IPS-15b (cell line): ENCODE results near the gene RNF217.
A peak's percentile ranks its signal among the peaks of the same experiment; 100 is the strongest.

Experiments
- H3K27me3 ChIP-seq: one replicate; pipeline ENCODE4 v1.6.1; 2013; ENCODE audit warnings: low read length; ENCODE audit not compliant: control insufficient read depth, insufficient read depth
- H3K36me3 ChIP-seq: one replicate; pipeline ENCODE4 v1.6.1; 2013; ENCODE audit warnings: low read length; ENCODE audit not compliant: control insufficient read depth, insufficient read depth
- H3K4me1 ChIP-seq: one replicate; pipeline ENCODE4 v1.6.1; 2013; ENCODE audit warnings: mild to moderate bottlenecking, low read length; ENCODE audit not compliant: control insufficient read depth, insufficient read depth
- H3K4me3 ChIP-seq: one replicate; pipeline ENCODE4 v1.5.1; 2013; ENCODE audit warnings: low read depth, low read length
- H3K9ac ChIP-seq: one replicate; pipeline ENCODE4 v1.6.1; 2013; ENCODE audit warnings: low read depth, mild to moderate bottlenecking, low read length
- H3K9me3 ChIP-seq: one replicate; pipeline ENCODE4 v1.6.1; 2013; ENCODE audit warnings: mild to moderate bottlenecking, low read length; ENCODE audit not compliant: control insufficient read depth, insufficient read depth

The RNF217 gene

DNA sequence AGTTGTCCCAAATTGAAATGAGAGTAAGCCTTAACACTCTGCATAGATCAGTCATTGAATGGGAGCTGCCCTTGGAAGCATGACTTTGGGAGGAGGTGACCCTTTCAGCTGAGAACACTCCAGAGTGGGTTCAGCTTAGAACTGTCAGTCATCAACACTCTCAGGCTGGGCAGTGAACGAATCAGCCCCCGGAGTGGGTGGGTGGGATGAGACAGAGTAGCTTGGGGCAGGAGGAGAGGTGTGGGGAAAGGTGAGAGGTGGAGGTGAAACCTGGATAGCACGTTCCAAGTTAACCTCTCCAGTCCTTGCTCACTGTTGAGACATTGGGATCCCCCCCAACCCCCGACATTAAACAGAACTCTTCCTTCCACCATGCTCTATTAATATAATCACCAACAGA is 136.0 kb downstream of the RNF217 start:
- Histone ChIP-seq H3K4me1 (peaks cover 3% of the 10 kb centered on the region), H3K36me3 (no peaks in the 10 kb centered on the region), H3K4me3 (no peak overlapping the region), H3K9ac (no peak overlapping the region), H3K27me3 (no peaks in the 10 kb centered on the region), H3K9me3 (no peaks in the 10 kb centered on the region)

DNA sequence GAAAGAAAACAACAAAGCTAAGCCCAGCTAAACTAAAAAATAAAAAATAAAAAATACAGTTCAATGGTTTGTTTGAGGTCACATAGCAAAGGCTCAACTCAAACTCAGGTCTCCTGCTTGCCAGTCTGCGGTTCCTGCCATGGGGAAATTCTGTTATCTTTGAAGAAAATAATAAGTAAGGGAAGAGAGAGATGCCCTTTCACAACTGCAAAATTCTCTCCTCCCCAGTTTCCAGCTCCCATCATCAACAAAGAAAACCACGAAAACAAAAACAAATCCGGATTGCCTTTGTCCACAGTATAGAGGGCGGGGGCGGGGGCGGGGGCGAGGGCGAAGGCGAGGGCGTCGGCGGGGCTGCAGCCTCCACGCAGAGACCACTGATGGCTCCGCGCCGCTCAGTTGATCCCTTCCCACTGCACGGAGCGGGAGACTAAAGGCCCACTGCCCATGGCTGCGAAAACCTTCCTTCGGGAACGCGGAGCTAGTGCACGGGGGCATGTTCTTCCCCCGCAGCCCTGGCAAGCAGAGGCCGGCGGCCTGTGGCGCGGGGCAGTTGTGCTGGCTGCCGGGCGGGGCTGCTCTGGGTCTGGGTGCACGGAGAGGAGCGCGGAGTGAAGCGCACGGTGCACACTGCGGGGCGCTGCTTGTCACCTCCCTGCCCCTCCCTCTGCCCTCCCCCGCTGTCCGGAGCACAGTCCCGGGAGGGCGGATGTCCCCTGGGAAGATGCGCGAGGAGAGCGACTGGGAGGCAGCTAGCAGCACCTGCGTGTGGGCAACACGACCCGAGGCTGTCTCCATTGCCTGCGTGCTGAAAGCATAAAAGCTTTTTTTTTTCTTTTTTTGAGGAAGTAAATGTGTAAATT is 137.2 kb downstream of the RNF217 start:
- Histone ChIP-seq H3K36me3 (no peaks in the 10 kb centered on the region), H3K9ac (peak overlapping the region; percentile 28), H3K4me1 (peaks cover 9% of the 10 kb centered on the region), H3K9me3 (no peaks in the 10 kb centered on the region), H3K4me3 (peak overlapping the region; percentile 72), H3K27me3 (no peaks in the 10 kb centered on the region)

DNA sequence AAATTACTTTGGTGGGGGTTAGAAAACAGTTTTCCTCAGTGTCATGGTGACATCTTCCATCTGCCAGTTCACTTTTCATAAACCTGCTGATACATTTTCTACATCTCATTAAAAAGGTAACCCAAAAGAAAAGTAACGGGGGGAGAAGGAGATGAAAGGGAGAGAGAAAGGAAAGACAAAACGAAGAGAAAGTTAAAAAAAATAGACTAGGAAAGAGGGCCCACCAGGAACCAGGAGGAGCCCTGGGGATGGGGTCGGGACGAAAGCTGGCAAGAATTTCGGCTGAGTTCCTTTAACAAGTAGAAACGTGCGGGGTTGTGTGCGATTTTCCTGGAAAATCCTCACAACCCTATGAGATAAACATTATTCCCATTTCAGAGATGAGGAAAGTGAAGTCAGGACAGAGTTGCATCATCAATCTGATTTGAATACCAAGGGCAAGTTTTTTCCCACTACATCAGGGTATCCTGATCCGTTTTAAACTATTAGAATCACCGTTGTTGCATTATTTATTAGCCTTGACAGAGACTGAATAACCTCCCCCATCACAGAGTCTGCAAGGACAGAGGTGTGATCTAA is 137.9 kb downstream of the RNF217 start:
- Histone ChIP-seq H3K36me3 (no peaks in the 10 kb centered on the region), H3K9ac (no peak overlapping the region), H3K9me3 (no peaks in the 10 kb centered on the region), H3K4me1 (peaks cover 11% of the 10 kb centered on the region), H3K4me3 (peak overlapping the region; percentile 72), H3K27me3 (no peaks in the 10 kb centered on the region)

DNA sequence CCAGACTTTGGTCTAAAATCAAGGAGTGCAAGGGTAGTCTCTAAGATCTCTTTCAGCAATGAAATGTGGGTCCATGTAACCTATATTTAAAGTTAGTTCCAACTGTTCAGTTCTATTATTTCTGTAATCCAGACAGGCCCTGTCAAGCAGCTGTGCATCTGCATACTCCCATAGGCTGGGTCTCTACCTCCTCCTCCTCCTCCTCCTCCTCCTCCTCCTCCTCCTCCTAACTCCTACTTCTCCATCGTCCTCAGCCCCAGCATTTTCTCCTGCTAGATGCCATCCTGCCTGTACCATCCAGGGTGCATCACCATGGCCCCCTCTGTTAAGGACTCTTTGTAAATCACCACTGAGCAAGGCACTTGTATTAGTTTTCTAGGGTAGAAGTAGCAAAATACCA is 138.9 kb downstream of the RNF217 start:
- H3K9me3 ChIP-seq: no peaks in the 10 kb centered on the region
- H3K27me3 ChIP-seq: no peaks in the 10 kb centered on the region
- no peak overlapping the region for H3K9ac ChIP-seq
- no peak overlapping the region for H3K4me3 ChIP-seq
- H3K36me3 ChIP-seq: no peaks in the 10 kb centered on the region
- H3K4me1 ChIP-seq: peaks cover 11% of the 10 kb centered on the region

DNA sequence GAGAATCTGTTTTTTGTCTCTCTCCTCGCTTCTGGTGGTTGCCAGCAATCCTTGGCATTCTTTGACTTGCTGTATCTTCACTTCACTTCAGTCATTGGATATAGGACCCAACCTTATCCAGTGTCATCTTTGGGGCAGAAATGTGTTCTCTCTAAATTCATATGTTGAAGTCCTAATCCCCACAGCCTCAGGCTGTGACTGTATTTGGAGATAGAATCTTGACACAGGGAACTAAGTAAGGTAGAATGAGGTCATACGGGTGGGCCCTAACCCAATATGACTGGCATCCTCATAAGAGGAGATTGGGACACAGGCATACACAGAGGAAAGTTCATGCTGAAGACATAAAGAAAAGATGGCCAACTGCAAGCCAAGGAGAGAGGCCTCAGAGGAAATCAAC is 139.4 kb downstream of the RNF217 start:
- Histone ChIP-seq H3K27me3 (no peaks in the 10 kb centered on the region), H3K36me3 (no peaks in the 10 kb centered on the region), H3K9me3 (no peaks in the 10 kb centered on the region), H3K4me1 (peaks cover 11% of the 10 kb centered on the region), H3K4me3 (no peak overlapping the region), H3K9ac (no peak overlapping the region)

DNA sequence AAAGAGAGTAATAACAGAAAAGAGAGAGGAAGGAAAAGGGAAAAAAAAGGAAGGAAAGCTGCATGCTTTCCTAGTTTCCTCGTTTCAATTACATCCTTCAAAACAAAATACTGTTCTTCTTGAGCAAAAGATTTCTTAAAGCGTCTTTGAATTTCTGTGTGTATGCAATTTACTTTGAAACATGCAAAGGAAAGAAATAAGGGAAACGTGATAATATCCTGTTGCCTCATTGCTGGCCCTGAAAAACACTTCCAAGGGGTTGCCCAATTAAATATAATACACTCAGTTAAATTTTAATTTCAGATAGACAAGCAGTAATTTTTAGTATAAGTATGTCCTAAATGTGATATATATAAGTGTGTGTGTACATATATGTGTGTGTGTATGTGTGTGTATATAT is 140.2 kb downstream of the RNF217 start:
- no peak overlapping the region for H3K9ac ChIP-seq
- H3K9me3 ChIP-seq: no peaks in the 10 kb centered on the region

DNA sequence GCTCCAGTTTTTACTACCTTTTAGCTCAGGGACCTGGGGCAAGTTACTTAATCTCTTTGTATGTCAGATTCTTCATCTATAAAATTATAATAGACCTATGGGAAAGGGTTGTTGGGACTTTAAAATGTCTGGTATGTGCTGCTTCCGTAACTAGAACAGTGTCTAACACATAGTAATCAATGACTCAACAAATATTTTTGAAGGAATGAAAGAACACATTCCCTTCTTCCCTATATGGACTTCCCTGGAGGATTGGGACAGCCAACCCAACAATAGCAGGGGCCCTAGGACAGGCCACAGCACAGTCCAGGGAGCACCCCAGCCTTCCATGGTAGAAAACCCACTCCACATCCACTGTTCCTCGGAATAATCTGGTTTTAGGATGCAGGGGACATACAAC is 140.7 kb downstream of the RNF217 start:
- H3K9me3 ChIP-seq: no peaks in the 10 kb centered on the region
- H3K4me3 ChIP-seq: no peak overlapping the region
- no peaks in the 10 kb centered on the region for H3K27me3 ChIP-seq
- H3K4me1 ChIP-seq: peaks cover 11% of the 10 kb centered on the region
- no peak overlapping the region for H3K9ac ChIP-seq
- no peaks in the 10 kb centered on the region for H3K36me3 ChIP-seq

More for the DNA sequence above, 140.2 kb downstream of the RNF217 start:
- H3K27me3 ChIP-seq: no peaks in the 10 kb centered on the region
- no peaks in the 10 kb centered on the region for H3K36me3 ChIP-seq
- H3K4me1 ChIP-seq: peaks cover 11% of the 10 kb centered on the region
- no peak overlapping the region for H3K4me3 ChIP-seq

DNA sequence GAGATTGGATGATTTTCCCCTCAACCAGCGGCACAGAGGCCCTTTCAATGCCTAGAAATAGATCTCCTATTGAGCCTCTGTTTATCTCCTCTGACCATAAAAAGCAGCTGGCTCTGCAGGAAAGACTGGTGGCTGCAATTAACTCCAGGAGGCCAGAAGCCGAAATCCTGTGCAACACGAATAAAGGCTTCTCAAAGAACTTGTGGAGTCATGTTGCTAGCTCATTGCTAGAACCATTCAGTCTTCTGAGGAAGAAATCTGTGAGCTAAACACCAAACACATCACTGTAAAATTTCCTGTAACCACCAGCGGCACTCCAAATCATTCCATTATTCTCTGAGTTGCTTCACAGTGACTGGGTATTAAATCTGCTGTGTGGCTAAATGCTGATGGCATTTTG is 142.2 kb downstream of the RNF217 start:
- Histone ChIP-seq H3K4me3 (no peak overlapping the region), H3K27me3 (no peaks in the 10 kb centered on the region), H3K4me1 (peaks cover 11% of the 10 kb centered on the region), H3K9me3 (no peaks in the 10 kb centered on the region), H3K36me3 (no peaks in the 10 kb centered on the region), H3K9ac (no peak overlapping the region)

DNA sequence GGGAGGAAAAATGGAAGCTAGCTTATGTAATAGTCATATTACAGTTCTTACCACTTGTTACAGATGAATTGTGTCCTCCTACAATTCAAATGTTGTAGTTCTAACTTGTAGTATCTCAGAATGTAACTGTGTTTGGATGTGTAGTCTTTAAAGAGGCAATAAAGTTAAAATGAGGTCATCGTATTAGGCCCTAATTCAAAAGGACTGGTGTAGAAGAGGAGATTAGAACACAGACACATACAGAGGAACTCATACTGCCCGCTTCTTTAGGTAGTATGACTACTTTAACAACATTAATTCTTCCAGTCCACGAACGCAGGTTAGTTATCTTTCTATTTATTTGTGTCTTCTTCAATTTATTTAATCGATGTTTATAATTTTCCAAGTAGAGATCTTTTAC is 144.8 kb downstream of the RNF217 start:
- Histone ChIP-seq H3K4me1 (peaks cover 9% of the 10 kb centered on the region), H3K9me3 (no peaks in the 10 kb centered on the region)

DNA sequence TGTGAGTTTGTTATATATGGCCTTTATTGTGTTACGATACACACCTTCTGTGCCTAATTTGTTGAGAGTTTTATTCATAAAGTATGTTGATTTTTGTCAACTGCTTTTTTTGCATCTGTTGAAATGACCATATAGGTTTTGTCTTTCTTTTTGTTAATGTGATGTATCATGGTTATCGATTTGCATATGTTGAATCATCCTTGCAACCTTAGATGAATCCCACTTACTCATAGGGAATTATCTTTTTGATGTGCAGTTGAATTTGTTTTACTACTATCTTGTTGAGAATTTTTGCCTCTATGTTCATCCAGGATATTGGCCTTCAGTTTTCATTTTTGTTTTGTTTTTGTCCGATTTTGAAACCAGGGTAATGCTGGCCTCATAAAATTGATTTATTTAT is 145.7 kb downstream of the RNF217 start:
- no peak overlapping the region for H3K4me3 ChIP-seq
- H3K27me3 ChIP-seq: no peaks in the 10 kb centered on the region

More for the DNA sequence above, 144.8 kb downstream of the RNF217 start:
- no peaks in the 10 kb centered on the region for H3K36me3 ChIP-seq
- no peak overlapping the region for H3K4me3 ChIP-seq
- H3K27me3 ChIP-seq: no peaks in the 10 kb centered on the region
- no peak overlapping the region for H3K9ac ChIP-seq

DNA sequence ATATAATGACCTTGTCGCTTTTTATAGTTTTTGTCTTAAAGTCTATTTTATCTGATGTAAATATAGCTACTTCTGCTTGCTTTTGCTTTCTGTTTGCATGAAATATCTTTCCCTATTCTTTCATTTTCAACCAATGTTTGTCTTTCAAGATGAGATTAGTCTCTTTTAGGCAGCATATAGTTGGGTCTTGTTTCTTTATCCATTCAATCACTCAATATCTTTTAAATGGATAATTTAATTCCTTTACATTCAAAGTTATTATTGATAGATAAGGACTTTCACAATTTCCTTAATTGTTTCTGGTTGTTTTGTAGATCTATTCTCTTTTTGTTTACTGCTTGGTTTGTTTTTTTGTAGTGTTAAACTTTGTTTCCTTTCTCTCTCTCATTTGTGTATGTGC is 147.8 kb downstream of the RNF217 start:
- Histone ChIP-seq H3K4me1 (no peaks in the 10 kb centered on the region), H3K9me3 (no peaks in the 10 kb centered on the region), H3K27me3 (no peaks in the 10 kb centered on the region), H3K4me3 (no peak overlapping the region), H3K9ac (no peak overlapping the region), H3K36me3 (no peaks in the 10 kb centered on the region)

More for the DNA sequence above, 145.7 kb downstream of the RNF217 start:
- Histone ChIP-seq H3K9ac (no peak overlapping the region), H3K4me1 (peaks cover 8% of the 10 kb centered on the region), H3K9me3 (no peaks in the 10 kb centered on the region), H3K36me3 (no peaks in the 10 kb centered on the region)
